SJCRH30 (cell line): Measurements from ENCODE around the gene MAPK14. TPM values are rescaled to one million over a fixed set of nuclear protein-coding genes. Genes with fewer than 3 reads are reported as not detected.

Source experiments
- DNase-seq, 2 experiments: peaks; one replicate each; pipeline ENCODE4 v3.0.0-alpha.2; 2015 to 2020
- H3K27ac ChIP-seq: fragments of 250-450 bp; sonication (Bioruptor Pico); 2 replicates; pipeline ENCODE4 v1.5.1; 2020; ENCODE audit warnings: mild to moderate bottlenecking, moderate library complexity
- H3K27me3 ChIP-seq: fragments of 250-450 bp; sonication (Bioruptor Pico); 2 replicates; pipeline ENCODE4 v1.5.1; 2020; ENCODE audit warnings: mild to moderate bottlenecking, moderate library complexity
- H3K36me3 ChIP-seq: fragments of 250-450 bp; sonication (Bioruptor Pico); 2 replicates; pipeline ENCODE4 v1.5.1; 2020; ENCODE audit warnings: mild to moderate bottlenecking, moderate library complexity
- H3K4me1 ChIP-seq: fragments of 250-450 bp; sonication (Bioruptor Pico); 2 replicates; pipeline ENCODE4 v1.5.1; 2020; ENCODE audit warnings: mild to moderate bottlenecking, moderate library complexity
- H3K4me3 ChIP-seq: fragments of 250-450 bp; sonication (Bioruptor Pico); 2 replicates; pipeline ENCODE4 v1.5.1; 2020; ENCODE audit warnings: mild to moderate bottlenecking, moderate library complexity
- H3K9me3 ChIP-seq: fragments of 250-450 bp; sonication (Bioruptor Pico); replicated peaks from 2 replicates; pipeline ENCODE4 v1.5.1; 2020; ENCODE audit warnings: mild to moderate bottlenecking, moderate library complexity
- total RNA-seq: library from RNA; depleted of rRNA; stranded (reverse); fragments of >200 nt; shearing (Covaris generic); gene quantifications from 2 replicates; pipeline ENCODE4 v1.2.3, GENCODE V29; 2014; rRNA removed

MAPK14 gene
- total RNA-seq, 1 experiment from 2014 or later, result 43.8 TPM

GRCh38 chr6:36149476-36149875 is 121.9 kb downstream of the MAPK14 start:
- H3K4me1 ChIP-seq, result no peaks in the 10 kb centered on the region
- no peak for DNase-seq
- no peaks in the 10 kb centered on the region for H3K9me3 ChIP-seq
- H3K27me3 ChIP-seq, result no peaks in the 10 kb centered on the region; the same call in 1 of the 2 replicates
- H3K4me3 ChIP-seq, result no peak overlapping the region
- no peak overlapping the region for H3K27ac ChIP-seq
- H3K36me3 ChIP-seq, result no peaks in the 10 kb centered on the region

- no peaks in the 10 kb centered on the region for H3K36me3 ChIP-seq
- H3K4me3 ChIP-seq, result no peak overlapping the region
- no peak for DNase-seq
- no peaks in the 10 kb centered on the region; the same call in 1 of the 2 replicates for H3K27me3 ChIP-seq
- no peak overlapping the region for H3K27ac ChIP-seq
- no peaks in the 10 kb centered on the region for H3K4me1 ChIP-seq
- no peaks in the 10 kb centered on the region for H3K9me3 ChIP-seq
These were observed 122.7 kb downstream of the MAPK14 start for GRCh38 chr6:36150283-36150682.

GRCh38 chr6:36154286-36154685 is 126.7 kb downstream of the MAPK14 start:
- Histone ChIP-seq H3K4me1 (no peaks in the 10 kb centered on the region), H3K4me3 (no peak overlapping the region), H3K9me3 (no peaks in the 10 kb centered on the region), H3K27ac (no peak overlapping the region), H3K36me3 (no peaks in the 10 kb centered on the region), H3K27me3 (no peaks in the 10 kb centered on the region)
- DNase-seq, result no peak

GRCh38 chr6:36155662-36156061 is 128.1 kb downstream of the MAPK14 start:
- Histone ChIP-seq H3K9me3 (no peaks in the 10 kb centered on the region), H3K36me3 (no peaks in the 10 kb centered on the region), H3K4me1 (no peaks in the 10 kb centered on the region), H3K27me3 (no peaks in the 10 kb centered on the region), H3K27ac (no peak overlapping the region), H3K4me3 (no peak overlapping the region)
- DNase-seq, result no peak

- Histone ChIP-seq H3K36me3 (no peaks in the 10 kb centered on the region), H3K27me3 (no peaks in the 10 kb centered on the region), H3K4me1 (no peaks in the 10 kb centered on the region), H3K4me3 (no peak overlapping the region), H3K9me3 (no peaks in the 10 kb centered on the region), H3K27ac (no peak overlapping the region)
- DNase-seq, result no peak
These were observed 132.6 kb downstream of the MAPK14 start for GRCh38 chr6:36160147-36160760.

Other genes starting within 250 kb of the MAPK14 start
- not detected in 2 replicates for gene CLPSL1, start 246.8 kb upstream of the MAPK14 start, total RNA-seq
- gene CLPS, start 230.5 kb upstream of the MAPK14 start, total RNA-seq, result not detected in 2 replicates
- 0.08 and 0.10 TPM in 2 replicates for gene LHFPL5, start 222.5 kb upstream of the MAPK14 start, total RNA-seq
- gene SRPK1, start 106.7 kb upstream of the MAPK14 start, total RNA-seq, result 86.8 and 101 TPM in 2 replicates
- not detected in 2 replicates for gene SLC26A8, start 3.2 kb upstream of the MAPK14 start, total RNA-seq
- 0.08 and 0.23 TPM in 2 replicates for gene MAPK13, start 102.7 kb downstream of the MAPK14 start, total RNA-seq
- 15.8 and 16.9 TPM in 2 replicates for gene BRPF3, start 168.9 kb downstream of the MAPK14 start, total RNA-seq
- gene PNPLA1, start 242.3 kb downstream of the MAPK14 start, total RNA-seq, result not detected in 2 replicates